Natural killer cell treated with Interleukin-12 subunit alpha and Interleukin-12 subunit beta and Interleukin-15 and Interleukin-18, amount 100 ng/mL, for 72 hours (primary cell): Measurements from ENCODE around the gene SIK2. TPM values are rescaled to one million over a fixed set of nuclear protein-coding genes. Genes with fewer than 3 reads are reported as not detected.
"Not testable (repeated sequence)": the region's sequence is repeated elsewhere in the genome, so short reads cannot be mapped to it uniquely, and the experiment has no call there.

Source experiments
- ATAC-seq, 2 donors: fragments of 150-1000 bp; cut with Tn5 transposase in 1 of 2; sonication (Bioruptor Pico), chemical (Tn5 transposase) in 1 of 2; 2 replicates each; pipeline ENCODE4 v1.10.0; 2021
- DNase-seq: peaks from one replicate; pipeline ENCODE4 v3.0.0; 2022; ENCODE audit warnings: low spot score
- H3K27ac Mint-ChIP-seq, 2 donors: 1 replicate in 1 of 2; 2 replicates in 1 of 2; pipeline ENCODE4 v1.8.0; 2022; ENCODE audit warnings: mixed read lengths in 2 of 2, mild to moderate bottlenecking in 1 of 2, moderate library complexity in 1 of 2
- H3K27me3 Mint-ChIP-seq, 2 donors: 1 replicate in 1 of 2; 2 replicates in 1 of 2; pipeline ENCODE4 v1.8.0; 2022; ENCODE audit warnings: mixed read lengths in 2 of 2
- H3K36me3 Mint-ChIP-seq: one replicate; pipeline ENCODE4 v1.8.0; 2022; ENCODE audit warnings: mixed read lengths
- H3K4me1 Mint-ChIP-seq, 2 donors: 1 replicate in 1 of 2; 2 replicates in 1 of 2; pipeline ENCODE4 v1.8.0; 2022; ENCODE audit warnings: low read depth in 2 of 2, mixed read lengths in 2 of 2, mild to moderate bottlenecking in 1 of 2
- H3K4me3 Mint-ChIP-seq: one replicate; pipeline ENCODE4 v1.8.0; 2022; ENCODE audit warnings: mixed read lengths
- H3K9me3 Mint-ChIP-seq: 2 replicates; pipeline ENCODE4 v1.8.0; 2022; ENCODE audit warnings: mixed read lengths
- total RNA-seq, 2 donors: library from RNA; stranded (reverse); gene quantifications; one replicate each; pipeline ENCODE4 v1.2.3, GENCODE V29; 2022

Gene SIK2
- total RNA-seq, 2 donors from 2014 or later, result 8.1 to 8.8 TPM

DNA sequence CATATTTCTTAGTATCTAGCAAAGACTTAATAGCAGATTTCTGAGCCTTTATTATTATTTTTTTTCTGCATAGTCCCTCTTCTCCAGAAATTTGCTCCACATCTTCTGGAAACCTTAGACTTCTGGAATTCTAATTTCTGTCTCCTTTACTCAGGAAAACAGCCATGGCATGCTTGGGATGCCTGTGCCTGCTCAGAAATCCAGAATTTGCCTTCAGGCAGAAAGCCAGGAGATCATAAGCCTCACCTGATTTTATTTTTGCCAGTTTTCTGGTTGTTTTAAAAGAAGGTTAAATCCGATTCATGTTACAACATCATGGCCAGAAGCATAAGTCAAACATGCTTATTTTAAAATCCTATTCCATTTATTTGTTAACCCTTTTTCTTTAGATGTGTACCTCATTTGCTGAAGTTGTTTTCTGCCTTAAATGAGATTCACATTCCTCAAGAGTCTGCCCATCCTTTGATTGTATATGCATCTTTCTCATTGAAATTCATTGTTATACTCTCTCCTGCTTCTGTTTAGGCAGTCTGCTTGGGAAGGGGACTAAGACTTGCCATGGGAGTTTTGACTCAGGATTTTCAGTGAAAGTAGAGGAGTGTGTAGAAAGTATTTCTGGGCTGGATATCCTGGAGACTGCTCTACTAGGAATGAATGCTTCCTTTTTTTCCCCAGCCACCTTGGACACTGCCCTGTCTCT is 37.1 kb downstream of the SIK2 start:
- H3K27ac Mint-ChIP-seq, result no peak overlapping the region
- no peaks in the 10 kb centered on the region for H3K27me3 Mint-ChIP-seq
- no peak for ATAC-seq
- no peak for DNase-seq
- no peaks in the 10 kb centered on the region for H3K9me3 Mint-ChIP-seq
- H3K36me3 Mint-ChIP-seq, result peaks cover 11% of the 10 kb centered on the region
- peaks cover 26 to 36% of the 10 kb centered on the region in 2 donors for H3K4me1 Mint-ChIP-seq
- no peak overlapping the region for H3K4me3 Mint-ChIP-seq

DNA sequence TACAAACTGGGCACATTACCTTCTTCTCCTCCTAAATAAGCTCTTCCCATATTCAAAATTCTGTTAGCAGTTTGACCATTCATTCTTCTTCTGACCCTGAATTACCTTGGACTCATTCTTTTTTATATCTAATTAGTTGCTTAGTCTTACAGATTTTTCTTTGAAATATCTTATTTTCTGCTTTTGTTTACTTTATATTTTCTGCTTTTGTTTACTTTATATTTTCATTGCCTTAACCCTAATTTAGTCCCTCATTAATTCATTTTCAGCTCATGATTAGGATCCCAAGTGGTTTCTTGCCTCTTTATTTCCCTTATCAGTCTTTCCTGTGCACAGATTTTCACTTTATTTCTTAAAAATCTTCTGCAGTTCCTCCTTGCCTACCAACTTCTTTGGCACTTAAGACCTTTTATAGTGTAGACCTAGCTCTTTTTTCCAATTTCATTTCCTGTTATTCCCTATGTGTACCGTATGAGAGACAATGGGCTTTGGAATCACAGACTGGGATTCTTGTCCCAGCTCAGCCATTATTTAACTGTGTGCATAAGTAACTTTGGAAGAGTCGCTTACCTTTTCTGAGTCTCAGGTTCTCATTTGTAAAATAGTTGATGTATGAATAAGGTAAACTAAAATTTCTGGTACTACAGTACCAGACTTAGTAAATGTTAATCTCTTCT is 39.2 kb downstream of the SIK2 start:
- Mint-ChIP-seq H3K27ac (no peak overlapping the region), H3K36me3 (peaks cover 7% of the 10 kb centered on the region), H3K27me3 (no peaks in the 10 kb centered on the region), H3K9me3 (no peaks in the 10 kb centered on the region), H3K4me3 (no peak overlapping the region), H3K4me1 (peaks cover 15 to 20% of the 10 kb centered on the region in 2 donors)
- ATAC-seq (no peak), DNase-seq (no peak)

DNA sequence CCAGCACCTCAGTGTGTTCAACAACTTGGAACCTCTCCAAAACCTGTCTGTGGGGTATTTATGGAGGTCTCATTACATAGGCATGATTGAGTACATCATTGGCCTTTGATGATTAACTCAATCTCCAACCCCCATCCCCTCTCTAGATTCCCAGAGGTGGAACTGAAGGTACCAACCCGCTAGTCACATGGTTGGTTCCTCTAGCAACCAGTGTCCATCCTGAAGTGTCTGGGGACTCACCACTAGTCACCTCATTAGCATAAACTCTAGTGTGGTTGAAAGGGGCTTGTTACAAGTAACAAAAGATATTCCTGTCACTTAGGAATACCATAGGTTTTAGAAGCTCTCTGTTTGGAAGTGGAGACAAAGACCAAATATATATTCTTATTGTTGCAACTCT is 40.3 kb downstream of the SIK2 start:
- no peak for ATAC-seq
- peaks cover 14 to 15% of the 10 kb centered on the region in 2 donors for H3K4me1 Mint-ChIP-seq
- H3K4me3 Mint-ChIP-seq, result no peak overlapping the region
- DNase-seq, result no peak
- H3K27me3 Mint-ChIP-seq, result no peaks in the 10 kb centered on the region
- peaks cover 5% of the 10 kb centered on the region for H3K36me3 Mint-ChIP-seq
- H3K27ac Mint-ChIP-seq, result no peak overlapping the region
- H3K9me3 Mint-ChIP-seq, result no peaks in the 10 kb centered on the region

DNA sequence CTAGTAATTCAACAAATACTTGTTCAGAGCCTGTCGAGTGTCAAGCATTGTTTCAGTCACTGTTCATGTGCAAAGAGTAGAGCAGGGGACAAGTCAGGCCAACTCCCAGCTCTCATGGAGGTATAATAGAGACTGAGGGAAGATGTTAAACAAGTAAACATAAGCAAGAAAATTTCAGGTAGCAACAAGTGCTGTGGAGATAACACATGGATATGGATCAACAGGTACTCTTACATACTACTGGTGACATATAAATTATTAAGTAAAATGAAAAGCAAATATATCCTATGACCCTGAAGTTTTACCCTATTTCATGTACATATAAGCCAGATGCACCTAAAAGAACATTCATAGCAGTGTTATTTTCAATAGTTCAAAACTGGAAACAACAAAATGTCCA is 42.7 kb downstream of the SIK2 start:
- no peaks in the 10 kb centered on the region for H3K9me3 Mint-ChIP-seq
- no peak overlapping the region for H3K27ac Mint-ChIP-seq
- no peak for ATAC-seq
- H3K27me3 Mint-ChIP-seq, result no peaks in the 10 kb centered on the region
- peaks cover 0 to 4% of the 10 kb centered on the region in 2 donors for H3K4me1 Mint-ChIP-seq
- H3K36me3 Mint-ChIP-seq, result no peaks in the 10 kb centered on the region
- DNase-seq, result no peak
- H3K4me3 Mint-ChIP-seq, result no peak overlapping the region

DNA sequence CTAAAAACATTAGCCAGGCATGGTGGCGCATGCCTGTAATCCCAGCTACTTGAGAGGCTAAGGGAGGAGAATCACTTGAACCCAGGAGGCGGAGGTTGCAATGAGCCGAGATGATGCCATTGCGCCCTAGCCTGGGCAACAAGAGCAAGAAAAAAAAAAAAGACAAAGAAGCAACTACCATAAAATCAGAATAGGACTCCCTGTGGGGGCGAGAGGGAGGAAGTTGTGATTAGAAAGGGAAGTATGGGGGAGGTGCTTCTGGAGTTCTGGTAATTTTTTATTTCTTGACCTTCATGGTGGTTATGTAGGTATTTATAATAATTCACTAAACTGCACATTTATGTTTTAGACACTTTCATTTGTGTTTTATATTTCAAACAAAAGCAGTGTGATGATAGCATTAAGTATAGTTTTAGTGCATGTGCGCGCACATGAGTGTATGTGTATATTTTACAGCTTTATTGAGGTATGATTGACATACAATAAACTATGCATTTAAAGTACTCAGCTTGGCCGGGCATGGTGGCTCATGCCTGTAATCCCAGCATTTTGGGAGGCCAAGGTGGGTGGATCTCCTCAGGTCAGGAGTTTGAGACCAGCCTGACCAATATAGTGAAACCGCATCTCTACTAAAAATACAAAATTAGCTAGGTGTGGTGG is 43.5 kb downstream of the SIK2 start:
- ATAC-seq (no peak), DNase-seq (no peak)
- H3K27me3 Mint-ChIP-seq, result no peaks in the 10 kb centered on the region
- no peak overlapping the region for H3K4me3 Mint-ChIP-seq
- H3K9me3 Mint-ChIP-seq, result no peaks in the 10 kb centered on the region
- peaks cover 0 to 4% of the 10 kb centered on the region in 2 donors for H3K4me1 Mint-ChIP-seq
- no peak overlapping the region for H3K27ac Mint-ChIP-seq
- H3K36me3 Mint-ChIP-seq, result no peaks in the 10 kb centered on the region

DNA sequence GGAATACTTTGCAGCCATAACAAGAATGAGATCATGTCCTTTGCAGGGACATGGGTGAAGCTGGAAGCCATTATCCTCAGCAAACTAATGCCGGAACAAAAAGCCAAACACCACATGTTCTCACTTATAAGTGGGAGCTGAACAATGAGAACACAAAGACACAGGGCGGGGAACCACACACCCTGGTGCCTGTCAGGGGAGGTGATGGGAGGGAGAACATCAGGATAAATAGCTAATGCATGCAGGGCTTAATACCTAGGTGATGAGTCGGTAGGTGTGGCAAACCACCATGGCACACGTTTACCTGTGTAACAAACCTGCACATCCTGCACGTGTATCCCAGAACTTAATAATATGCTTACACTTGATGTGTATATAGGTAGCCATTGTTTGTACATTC is 49.1 kb downstream of the SIK2 start:
- H3K27ac Mint-ChIP-seq, H3K9me3 Mint-ChIP-seq, H3K27me3 Mint-ChIP-seq, H3K4me3 Mint-ChIP-seq, H3K4me1 Mint-ChIP-seq, DNase-seq, ATAC-seq, H3K36me3 Mint-ChIP-seq: not testable (repeated sequence)

DNA sequence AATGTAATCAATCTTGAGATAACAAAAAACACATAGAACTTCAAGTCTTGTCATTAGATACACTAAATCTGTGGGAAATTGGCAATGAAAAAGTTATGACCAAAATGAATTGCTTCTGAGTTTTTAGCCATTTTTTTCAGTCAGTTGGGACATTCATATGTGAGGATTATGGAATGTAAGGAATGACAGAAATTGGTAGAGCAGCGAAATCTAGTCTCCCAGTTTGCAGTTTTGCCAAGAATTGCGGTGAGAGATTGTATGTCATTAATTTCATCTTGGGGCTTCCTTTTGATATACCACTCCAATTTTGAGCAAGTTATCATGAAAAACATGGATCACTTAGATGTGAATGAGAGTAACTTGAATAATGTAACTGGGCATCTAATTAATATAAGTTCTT is 49.9 kb downstream of the SIK2 start:
- Mint-ChIP-seq H3K36me3 (no peaks in the 10 kb centered on the region), H3K4me3 (no peak overlapping the region), H3K4me1 (no peaks in the 10 kb centered on the region), H3K27me3 (no peaks in the 10 kb centered on the region), H3K9me3 (no peaks in the 10 kb centered on the region), H3K27ac (no peak overlapping the region)
- DNase-seq (no peak), ATAC-seq (no peak)

DNA sequence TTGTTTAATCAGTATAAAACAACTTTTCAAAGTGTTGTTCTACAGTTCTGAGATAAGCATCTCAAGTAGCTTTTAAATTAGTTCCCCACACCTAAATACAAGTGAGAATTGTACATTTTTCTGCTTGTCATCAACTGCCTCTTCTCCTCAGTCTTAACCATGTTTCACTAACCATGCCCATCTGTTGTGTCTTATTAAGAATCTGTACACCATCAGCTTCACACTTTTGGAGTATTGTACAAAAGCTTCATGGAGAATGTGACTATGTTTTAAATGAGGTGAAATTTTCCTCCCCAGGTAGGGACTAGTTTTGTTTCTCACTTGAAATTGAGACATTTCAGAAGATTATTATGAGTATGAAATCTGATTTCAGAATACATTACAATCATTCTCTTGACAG is 52.4 kb downstream of the SIK2 start:
- Mint-ChIP-seq H3K9me3 (no peaks in the 10 kb centered on the region), H3K27ac (no peak overlapping the region), H3K36me3 (no peaks in the 10 kb centered on the region), H3K4me3 (no peak overlapping the region), H3K4me1 (no peaks in the 10 kb centered on the region), H3K27me3 (no peaks in the 10 kb centered on the region)
- ATAC-seq (no peak), DNase-seq (no peak)

DNA sequence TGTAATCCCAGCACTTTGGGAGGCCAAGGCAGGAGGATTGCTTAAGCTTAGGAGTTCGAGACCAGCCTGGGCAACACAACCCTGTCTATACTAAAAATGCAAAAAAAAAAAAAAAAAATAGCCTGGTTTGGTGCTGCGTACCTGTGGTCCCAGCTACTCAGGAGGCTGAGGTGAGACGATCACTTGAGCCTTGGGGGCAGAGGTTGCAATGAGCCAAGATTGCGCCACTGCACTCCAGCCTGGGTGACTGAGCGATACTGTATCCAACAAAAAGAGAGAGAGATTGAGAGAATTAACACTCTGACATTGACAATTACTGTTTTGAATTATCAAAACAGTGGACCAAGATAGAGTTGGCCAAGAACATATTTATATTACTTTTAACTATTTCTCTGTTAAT is 53.7 kb downstream of the SIK2 start:
- no peaks in the 10 kb centered on the region for H3K27me3 Mint-ChIP-seq
- ATAC-seq, result no peak
- no peak for DNase-seq
- H3K36me3 Mint-ChIP-seq, result peaks cover 1% of the 10 kb centered on the region
- H3K27ac Mint-ChIP-seq, result no peak overlapping the region
- H3K4me3 Mint-ChIP-seq, result no peak overlapping the region
- no peaks in the 10 kb centered on the region for H3K4me1 Mint-ChIP-seq
- no peaks in the 10 kb centered on the region for H3K9me3 Mint-ChIP-seq

DNA sequence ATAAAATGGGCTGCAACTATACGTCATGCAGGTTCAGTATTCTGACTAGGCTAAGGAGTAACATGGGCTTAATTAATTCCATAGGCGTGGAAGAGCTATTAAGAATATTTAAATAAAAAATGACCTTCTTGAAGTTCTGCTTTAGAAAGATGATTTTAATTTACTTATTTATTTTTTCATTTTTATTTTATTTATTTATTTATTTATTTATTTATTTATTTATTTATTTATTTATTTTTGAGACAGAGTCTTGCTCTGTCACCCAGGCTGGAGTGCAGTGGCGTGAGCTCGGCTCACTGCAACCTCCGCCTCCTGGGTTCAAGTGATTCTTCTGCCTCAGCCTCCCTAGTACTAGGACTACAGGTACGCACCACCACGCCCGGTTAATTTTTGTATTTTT is 55.7 kb downstream of the SIK2 start:
- H3K4me3 Mint-ChIP-seq, DNase-seq, H3K4me1 Mint-ChIP-seq, H3K27ac Mint-ChIP-seq, ATAC-seq, H3K27me3 Mint-ChIP-seq, H3K9me3 Mint-ChIP-seq: not testable (repeated sequence)
- peaks cover 15% of the 10 kb centered on the region for H3K36me3 Mint-ChIP-seq

DNA sequence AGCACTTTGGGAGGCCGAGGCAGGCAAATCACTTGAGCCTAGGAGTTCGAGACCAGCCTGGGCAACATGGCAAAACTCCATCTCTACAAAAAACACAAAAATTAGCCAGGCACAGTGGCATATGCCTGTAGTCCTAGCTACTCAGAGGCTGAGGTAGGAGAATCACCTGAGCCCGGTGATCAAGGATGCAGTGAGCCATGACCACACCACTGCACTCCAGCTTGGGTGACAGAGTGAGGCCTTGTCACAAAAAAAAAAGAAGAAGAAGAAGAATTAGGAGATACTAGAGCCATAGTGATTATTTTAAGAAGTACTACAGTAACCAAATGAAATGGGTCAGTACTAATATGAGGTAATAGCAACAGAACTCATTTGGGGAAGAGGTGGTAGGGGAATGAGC is 56.2 kb downstream of the SIK2 start:
- not testable (repeated sequence) for H3K4me3 Mint-ChIP-seq, H3K4me1 Mint-ChIP-seq, ATAC-seq, H3K27ac Mint-ChIP-seq, DNase-seq, H3K9me3 Mint-ChIP-seq, H3K27me3 Mint-ChIP-seq
- H3K36me3 Mint-ChIP-seq, result peaks cover 15% of the 10 kb centered on the region

DNA sequence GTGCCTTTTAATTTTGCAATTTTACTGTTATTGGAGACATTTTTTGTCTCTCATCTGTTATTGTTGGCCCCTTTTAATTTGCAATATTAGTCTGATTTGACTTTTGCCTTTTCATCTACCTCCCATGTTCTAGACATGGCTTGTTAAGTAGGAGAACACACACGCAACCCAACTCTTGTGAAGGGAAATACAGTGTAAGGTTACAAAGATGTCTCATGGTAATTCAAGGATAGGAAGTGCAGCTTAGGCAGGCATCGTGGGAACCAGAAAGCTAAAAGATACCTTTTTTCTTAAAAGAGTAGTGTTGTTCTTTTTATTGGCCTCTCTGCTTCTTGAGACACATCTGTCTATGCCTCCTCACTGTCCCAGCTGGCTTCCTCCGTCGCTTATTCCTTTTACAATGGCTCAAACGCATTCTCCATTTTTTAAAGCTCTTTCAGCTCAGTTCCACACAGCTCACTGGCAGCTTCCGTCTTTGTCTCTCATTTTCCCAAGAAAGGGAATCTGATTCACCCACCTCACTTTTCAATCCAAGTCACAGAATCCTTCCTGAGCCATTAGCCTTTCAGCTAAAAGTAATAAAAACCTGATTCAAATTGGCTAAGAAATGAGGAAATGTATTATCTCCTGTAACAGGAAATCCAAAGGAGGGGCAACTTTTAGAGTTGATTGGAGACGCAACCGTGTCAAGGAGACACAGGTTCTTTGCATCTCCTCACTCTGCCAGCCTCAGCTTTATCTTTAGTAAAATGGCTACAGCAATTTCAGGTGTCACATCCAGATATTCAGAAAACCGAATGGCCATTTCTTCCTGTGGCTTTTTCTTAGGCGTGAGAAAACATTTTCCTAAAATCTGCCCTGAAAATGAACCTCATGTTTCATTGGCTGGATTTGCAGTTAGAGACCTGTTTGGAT is 57.2 kb downstream of the SIK2 start:
- Mint-ChIP-seq H3K27me3 (no peaks in the 10 kb centered on the region), H3K4me1 (peaks cover 5 to 6% of the 10 kb centered on the region in 2 donors), H3K36me3 (peaks cover 15% of the 10 kb centered on the region), H3K27ac (no peak overlapping the region), H3K4me3 (no peak overlapping the region), H3K9me3 (no peaks in the 10 kb centered on the region)
- ATAC-seq (no peak), DNase-seq (no peak)

DNA sequence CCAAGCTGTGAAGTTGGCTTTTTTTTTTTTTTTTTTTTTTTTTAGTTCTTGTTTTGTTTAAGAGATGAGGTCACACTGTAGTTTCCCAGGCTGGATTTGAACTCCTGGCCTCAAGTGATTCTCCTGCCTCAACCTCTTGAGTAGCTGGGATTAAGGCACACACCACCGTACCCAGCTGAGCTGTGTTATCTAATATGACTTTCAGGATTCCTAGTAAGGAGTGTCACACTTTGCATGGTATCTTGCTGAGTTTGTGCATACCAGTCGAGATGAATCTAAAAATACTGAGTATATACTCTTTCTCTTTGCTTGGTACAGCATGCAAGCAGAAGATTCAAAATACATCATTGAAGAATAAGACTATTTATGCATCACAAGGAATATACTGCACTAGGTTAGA is 58.6 kb downstream of the SIK2 start:
- DNase-seq (no peak), ATAC-seq (no peak)
- H3K27ac Mint-ChIP-seq, result no peak overlapping the region
- H3K27me3 Mint-ChIP-seq, result no peaks in the 10 kb centered on the region
- no peaks in the 10 kb centered on the region for H3K9me3 Mint-ChIP-seq
- peaks cover 15% of the 10 kb centered on the region for H3K36me3 Mint-ChIP-seq
- H3K4me3 Mint-ChIP-seq, result no peak overlapping the region
- H3K4me1 Mint-ChIP-seq, result peaks cover 6 to 10% of the 10 kb centered on the region in 2 donors
